A549 (cell line): ENCODE data around the gene LMNA. TPM values are rescaled to one million over a fixed set of nuclear protein-coding genes. Genes with fewer than 3 reads are reported as not detected.
A peak's percentile ranks its signal among the peaks of the same experiment; 100 is the strongest.

Source experiments
- ATAC-seq, 2 experiments: fragments of 200-7000 bp in 1 of 2; fragments of >200 bp in 1 of 2; cut with Nextera tagmentation in 1 of 2; cut with Tn5 transposase in 1 of 2; 3 replicates each; pipeline versions ENCODE4 v1.8.0 to v1.9.1; 2018 to 2020; ENCODE audit warnings: mild to moderate bottlenecking in 1 of 2, moderate library complexity in 1 of 2
- CTCF ChIA-PET: fragments of 300-600 bp; sonication (Branson Sonifier 250); formaldehyde crosslinking; extraction: SDS; loops from one replicate; lab custom pipeline; 2021; ENCODE audit warnings: antibody characterized with exemption, inconsistent platforms; lab: Yijun Ruan, JAX
- POLR2A ChIA-PET: fragments of 350-600 bp; formaldehyde crosslinking; extraction: SDS; loops from one replicate; lab custom pipeline; 2021; ENCODE audit warnings: antibody characterized with exemption, inconsistent platforms; lab: Yijun Ruan, JAX
- DNase-seq, 2 experiments: peaks; one replicate each; pipeline versions ENCODE4 v3.0.0 to v3.0.0-alpha.2; 2011 to 2016; ENCODE audit warnings: low read depth in 1 of 2, low spot score in 1 of 2
- FAIRE-seq: peaks from 2 replicates; lab custom pipeline; 2011; peaks lifted over from hg19 to GRCh38; lab: Jason Lieb, UNC
- H3K27ac ChIP-seq, 2 experiments: fragments of >200 bp; sonication (Bioruptor Twin); formaldehyde crosslinking; 3 replicates each; pipeline ENCODE4 v1.5.1; 2016 to 2017
- H3K4me1 ChIP-seq: fragments of >200 bp; sonication (Bioruptor Twin); formaldehyde crosslinking; 3 replicates; pipeline ENCODE4 v1.6.1; 2016
- H3K4me2 ChIP-seq: fragments of >200 bp; sonication (Bioruptor Twin); formaldehyde crosslinking; 3 replicates; pipeline ENCODE4 v1.6.1; 2016
- H3K4me3 ChIP-seq: fragments of >200 bp; sonication (Bioruptor Twin); formaldehyde crosslinking; 3 replicates; pipeline ENCODE4 v1.5.1; 2016
- H3K9me3 ChIP-seq: fragments of >200 bp; sonication (Bioruptor Twin); formaldehyde crosslinking; 3 replicates; pipeline ENCODE4 v1.6.1; 2016
- BHLHE40 ChIP-seq: IDR thresholded peaks from 2 replicates; pipeline ENCODE4 v1.6.1; 2012; ENCODE audit warnings: low read depth, low read length, inconsistent platforms
- CBX8 ChIP-seq: fragments of 200-600 bp; sonication (generic); IDR thresholded peaks from 2 replicates; pipeline ENCODE4 v1.6.1; 2016
- CTCF ChIP-seq: fragments of >200 bp; sonication (Bioruptor Twin); formaldehyde crosslinking; IDR thresholded peaks from 3 replicates; pipeline ENCODE4 v1.5.1; 2016
- EHF ChIP-seq: fragments of 250-450 bp; sonication (Bioruptor Pico); IDR thresholded peaks from 2 replicates; pipeline ENCODE4 v1.5.0; 2020; ENCODE audit warnings: mild to moderate bottlenecking
- EHMT2 ChIP-seq: fragments of 200-600 bp; sonication (generic); IDR thresholded peaks from 2 replicates; pipeline ENCODE4 v1.6.1; 2016; ENCODE audit warnings: antibody characterized with exemption, low read depth, mild to moderate bottlenecking, moderate library complexity
- ELK1 ChIP-seq: fragments of 150-350 bp; IDR thresholded peaks from 2 replicates; pipeline ENCODE4 v1.6.1; 2014; ENCODE audit warnings: low read depth, mild to moderate bottlenecking, low read length
- ESRRA ChIP-seq: fragments of 150-350 bp; IDR thresholded peaks from 2 replicates; pipeline ENCODE4 v1.6.1; 2014; ENCODE audit warnings: mild to moderate bottlenecking, low read length, borderline replicate concordance
- FOXS1 ChIP-seq: fragments of 250-450 bp; sonication (Bioruptor Pico); IDR thresholded peaks from 2 replicates; pipeline ENCODE4 v1.5.0; 2020; ENCODE audit warnings: mild to moderate bottlenecking, moderate library complexity
- HDAC2 ChIP-seq: fragments of 200-600 bp; sonication (generic); IDR thresholded peaks from 2 replicates; pipeline ENCODE4 v1.6.1; 2016
- HEYL ChIP-seq: fragments of 250-450 bp; sonication (Bioruptor Pico); IDR thresholded peaks from 2 replicates; pipeline ENCODE4 v1.8.0; 2021; ENCODE audit warnings: mild to moderate bottlenecking, moderate library complexity
- HOXB13 ChIP-seq: fragments of 250-450 bp; sonication (Bioruptor Pico); IDR thresholded peaks from 2 replicates; pipeline ENCODE4 v1.5.0; 2020; ENCODE audit warnings: low read depth, mild to moderate bottlenecking, moderate library complexity
- HOXB5 ChIP-seq: fragments of 250-450 bp; sonication (Bioruptor Pico); IDR thresholded peaks from 2 replicates; pipeline ENCODE4 v1.5.0; 2020; ENCODE audit warnings: mild to moderate bottlenecking, moderate library complexity
- JUNB ChIP-seq: fragments of >200 bp; sonication (Bioruptor Twin); formaldehyde crosslinking; IDR thresholded peaks from 2 replicates; pipeline ENCODE4 v1.6.1; 2016
- KDM5A ChIP-seq: fragments of 200-600 bp; sonication (generic); IDR thresholded peaks from 2 replicates; pipeline ENCODE4 v1.6.1; 2016; ENCODE audit warnings: antibody characterized with exemption, mild to moderate bottlenecking
- MYC ChIP-seq: IDR thresholded peaks from 2 replicates; pipeline ENCODE4 v1.6.1; 2012; ENCODE audit warnings: mild to moderate bottlenecking, inconsistent platforms, low read length, improper control_type of control experiment, borderline replicate concordance
- NR3C1 ChIP-seq: fragments of >200 bp; sonication (Bioruptor Twin); formaldehyde crosslinking; IDR thresholded peaks from 3 replicates; pipeline ENCODE4 v1.6.1; 2017
- POLR2AphosphoS2 ChIP-seq: conservative IDR thresholded peaks from 2 replicates; pipeline ENCODE4 v1.6.1; 2012; ENCODE audit warnings: low read length, improper control_type of control experiment, inconsistent platforms
- RAD21 ChIP-seq, 2 experiments: fragments of >200 bp in 1 of 2; sonication (Bioruptor Twin) in 1 of 2; formaldehyde crosslinking in 1 of 2; IDR thresholded peaks in 1 of 2; conservative IDR thresholded peaks in 1 of 2; 2 replicates in 1 of 2; 3 replicates in 1 of 2; pipeline ENCODE4 v1.6.1; 2012 to 2018; ENCODE audit warnings: inconsistent platforms in 1 of 2
- RARB ChIP-seq: fragments of 250-450 bp; sonication (Bioruptor Pico); IDR thresholded peaks from 2 replicates; pipeline ENCODE4 v1.8.0; 2021; ENCODE audit warnings: mild to moderate bottlenecking, moderate library complexity
- RCOR1 ChIP-seq: fragments of 150-350 bp; IDR thresholded peaks from 2 replicates; pipeline ENCODE4 v1.6.1; 2014; ENCODE audit warnings: antibody characterized with exemption, low read length, low read depth
- TP53 ChIP-seq: fragments of 250-450 bp; sonication (Bioruptor Pico); IDR thresholded peaks from 2 replicates; pipeline ENCODE4 v1.5.0; 2021; ENCODE audit warnings: mild to moderate bottlenecking, moderate library complexity
- ZFP36 ChIP-seq: fragments of 450-650 bp; IDR thresholded peaks from 2 replicates; pipeline ENCODE4 v1.6.1; 2014; ENCODE audit warnings: borderline replicate concordance; ENCODE audit not compliant: partially characterized antibody
- ZNF302 ChIP-seq: fragments of 250-450 bp; sonication (Bioruptor Pico); IDR thresholded peaks from 2 replicates; pipeline ENCODE4 v1.9.0; 2021; ENCODE audit warnings: inconsistent platforms, mild to moderate bottlenecking, moderate library complexity
- WGBS: methylation state at CpG from one replicate; pipeline ENCODE4 v1.1.6; 2017; ENCODE audit errors: missing lambda C conversion rate; 5-methylcytosine and 5-hydroxymethylcytosine counted together
- polyA plus RNA-seq, 4 experiments: library from polyadenylated mRNA; depleted of rRNA in 3 of 4; stranded (reverse); fragments of >200 nt; fragmentation: RNase III in 1 of 4; extraction: RNeasy Plus Mini Kit Qiagen cat#74134 plus additional on column Dnase treatment in 1 of 4; gene quantifications; 2 replicates in 3 of 4; 3 replicates in 1 of 4; pipeline ENCODE4 v1.2.3, GENCODE V29; 2011 to 2017
- TF ChIP-seq, protein P1 (sequence below): IDR thresholded peaks from 2 replicates; pipeline ENCODE4 v1.6.1; 2012

The LMNA gene
- polyA plus RNA-seq, 2 of the 4 experiments (the other 2 are of a cell fraction) = 214 to 286 TPM

- TF ChIP-seq POLR2AphosphoS2 = no peak
- TF ChIP-seq CTCF = no peak
- no peak for TF ChIP-seq ESRRA
- no peak for TF ChIP-seq TP53 (CRISPR knock-in tag)
- TF ChIP-seq HOXB13 (CRISPR knock-in tag) = no peak
- no peak for TF ChIP-seq ZNF302 (CRISPR knock-in tag)
- TF ChIP-seq RARB (CRISPR knock-in tag) = no peak
- no peak for TF ChIP-seq FOXS1
- no peak for TF ChIP-seq RAD21 (conservative IDR thresholded peaks at IDR 0.05 in 1 of 2, IDR thresholded peaks at IDR 0.05 in 1 of 2)
- no peak for TF ChIP-seq RCOR1
- no peak for TF ChIP-seq HOXB5 (CRISPR knock-in tag)
- no peak for TF ChIP-seq HEYL
- no peak for TF ChIP-seq CBX8
- no peak for TF ChIP-seq JUNB
- TF ChIP-seq MYC = no peak
- TF ChIP-seq EHMT2 = no peak
- TF ChIP-seq ELK1 = no peak
- TF ChIP-seq BHLHE40 = no peak
- TF ChIP-seq KDM5A = no peak
- TF ChIP-seq HDAC2 = no peak
- WGBS = 81% methylated on average over 14 of the region's 16 CpGs
- CTCF ChIA-PET = interaction anchor here (0.8 to 4.1 kb wide), 52 partner anchors 8 to 271 kb away, joined by 3 to 34 read pairs (median 4); partner anchors contain the start of genes ARHGEF2, KHDC4, LAMTOR2 and UBQLN4
- POLR2A ChIA-PET = interaction anchor here (1.0 to 1.2 kb wide), 2 partner anchors 10 to 82 kb away, joined by 3 read pairs; no protein-coding TSS in a partner anchor
- no peak overlapping the region for H3K27ac ChIP-seq
- no peak for FAIRE-seq
- no peaks in the 10 kb centered on the region; the same call in 2 of the 3 replicates for H3K4me1 ChIP-seq
- no peak overlapping the region for H3K4me3 ChIP-seq
- peak in 1 of 2 experiments; percentile 10; a peak in 2 of 6 replicates for ATAC-seq
- H3K4me2 ChIP-seq = no peak overlapping the region
- DNase-seq = no peak
- no peaks in the 10 kb centered on the region for H3K9me3 ChIP-seq
These were observed 48.6 kb upstream of the LMNA start for GRCh38 chr1:156065871-156066270.

DNA sequence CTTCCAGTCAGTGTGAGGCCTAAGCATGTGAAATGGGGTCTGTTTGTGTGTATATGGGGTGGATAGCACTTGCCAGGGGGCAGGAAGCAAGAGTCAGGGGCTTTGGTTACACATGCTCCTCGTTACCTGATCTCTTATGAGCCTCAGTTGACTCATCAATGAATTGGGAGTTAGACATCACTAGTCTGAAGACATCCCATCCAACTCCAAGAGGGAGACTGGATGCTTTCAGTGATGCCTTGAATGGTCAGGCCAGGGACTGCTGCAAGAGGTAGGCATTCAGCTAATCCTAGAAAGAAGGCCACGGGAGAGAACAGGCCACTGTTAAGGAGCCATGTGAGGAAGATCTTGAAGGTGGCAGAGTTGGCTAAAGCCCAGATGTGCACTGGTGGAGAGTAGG is 47.2 kb upstream of the LMNA start:
- CTCF ChIA-PET = interaction anchor here (0.8 to 4.1 kb wide), 27 partner anchors 8 to 311 kb away, joined by 3 to 34 read pairs (median 8); partner anchors contain the start of genes KHDC4 and UBQLN4

More for the DNA sequence above, 47.2 kb upstream of the LMNA start:
- no peak overlapping the region for H3K4me2 ChIP-seq
- no peak for DNase-seq
- no peak for ATAC-seq
- 25% methylated on average over 2 of the region's 2 CpGs for WGBS
- TF ChIP-seq NR3C1 (no peak), TP53 (CRISPR knock-in tag) (no peak), ESRRA (no peak), ZFP36 (no peak), EHF (CRISPR knock-in tag) (no peak)
- TF ChIP-seq, protein P1, sequence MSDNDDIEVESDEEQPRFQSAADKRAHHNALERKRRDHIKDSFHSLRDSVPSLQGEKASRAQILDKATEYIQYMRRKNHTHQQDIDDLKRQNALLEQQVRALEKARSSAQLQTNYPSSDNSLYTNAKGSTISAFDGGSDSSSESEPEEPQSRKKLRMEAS = no peak
- H3K4me1 ChIP-seq = no peaks in the 10 kb centered on the region; the same call in 2 of the 3 replicates
- FAIRE-seq = no peak
- no peak overlapping the region for H3K4me3 ChIP-seq
- H3K9me3 ChIP-seq = no peaks in the 10 kb centered on the region
- POLR2A ChIA-PET = no interaction called here
- H3K27ac ChIP-seq = no peak overlapping the region
